Aorta (tissue), 5 donors: ENCODE data around the gene SMYD5. TPM values are rescaled to one million over a fixed set of nuclear protein-coding genes. Genes with fewer than 3 reads are reported as not detected.
A peak's percentile ranks its signal among the peaks of the same experiment; 100 is the strongest.

Experiments used
- ATAC-seq: fragments of 200-7000 bp; cut with Tn5 transposase; one replicate; pipeline ENCODE4 v1.9.1; 2022; ENCODE audit warnings: moderate library complexity; ENCODE audit not compliant: low FRiP score
- DNase-seq, 2 donors: peaks; one replicate each; pipeline ENCODE4 v3.0.0-alpha.2; 2020
- H3K27ac ChIP-seq, 2 donors: one replicate each; pipeline ENCODE4 v1.5.1; 2013; ENCODE audit warnings: low read length in 2 of 2, mild to moderate bottlenecking in 2 of 2, moderate library complexity in 2 of 2, control low read depth in 1 of 2, inconsistent platforms in 1 of 2, low read depth in 1 of 2
- H3K27me3 ChIP-seq, 2 donors: one replicate each; pipeline ENCODE4 v1.6.1; 2013; ENCODE audit warnings: control low read depth in 1 of 2, low read length in 1 of 2, mild to moderate bottlenecking in 1 of 2, moderate library complexity in 1 of 2; ENCODE audit not compliant: insufficient read depth in 2 of 2, control insufficient read depth in 1 of 2
- H3K36me3 ChIP-seq, 2 donors: one replicate each; pipeline ENCODE4 v1.6.1; 2013; ENCODE audit warnings: control low read depth in 1 of 2, low read length in 1 of 2, mild to moderate bottlenecking in 1 of 2; ENCODE audit not compliant: insufficient read depth in 2 of 2, control insufficient read depth in 1 of 2
- H3K4me1 ChIP-seq, 2 donors: one replicate each; pipeline ENCODE4 v1.6.1; 2013; ENCODE audit warnings: low read length in 2 of 2, control low read depth in 1 of 2, mild to moderate bottlenecking in 1 of 2, moderate library complexity in 1 of 2; ENCODE audit not compliant: insufficient read depth in 2 of 2, control insufficient read depth in 1 of 2
- H3K4me3 ChIP-seq, 2 donors: one replicate each; pipeline ENCODE4 v1.5.1; 2013; ENCODE audit warnings: low read length in 2 of 2, control low read depth in 1 of 2, mild to moderate bottlenecking in 1 of 2
- H3K9me3 ChIP-seq: one replicate; pipeline ENCODE4 v1.6.1; 2013; ENCODE audit warnings: mild to moderate bottlenecking, low read length; ENCODE audit not compliant: control insufficient read depth
- WGBS, 2 donors: extraction: QIAGEN DNeasy Blood & Tissue Kit; methylation state at CpG; one replicate each; pipeline ENCODE4 v1.1.7; 2013; 5-methylcytosine and 5-hydroxymethylcytosine counted together
- intact Hi-C, 2 donors: fragments of 100-400 bp; cut with DNase I; formaldehyde crosslinking; loops; one replicate each; pipeline versions ENCODE4 v1.14.2 to v1.15.0; 2022
- polyA plus RNA-seq, 2 donors: library from polyadenylated mRNA; stranded (reverse); fragments of 200-250 nt; gene quantifications; one replicate each; pipeline ENCODE4 v1.2.3, GENCODE V29; 2013
- total RNA-seq, 2 donors: library from RNA; stranded (reverse); fragmentation: NEBNext Ultra II Directional; extraction: Animal tissue kit (Norgen Biotek cat#: 25700); gene quantifications; one replicate each; pipeline ENCODE4 v1.2.1, GENCODE V29; 2021
- donor health status: healthy with polysubstance abuse.
- donor health status: Bipolar disorder and iron deficiency.
- donor health status: DM: no; HTN: no; CAD: no.
- donor health status: DM: no; HTN: no; CAD: no.
- donor health status: DM: yes; HTN: yes; CAD: no.

The SMYD5 gene
- total and polyA plus RNA-seq, 4 donors, result 4.3 to 23.0 (median 17.6) TPM

- H3K4me1 ChIP-seq, result no peaks in the 10 kb centered on the region
- no peak overlapping the region for H3K4me3 ChIP-seq
- 88 to 89% methylated on average over 15 of the region's 15 CpGs for WGBS, 2 donors
- intact Hi-C loops, result no loop called here
- H3K36me3 ChIP-seq, result no peaks in the 10 kb centered on the region
- peaks cover 0 to under 1% of the 10 kb centered on the region in 2 donors for H3K27me3 ChIP-seq
- no peaks in the 10 kb centered on the region for H3K9me3 ChIP-seq
- DNase-seq, result no peak
- H3K27ac ChIP-seq, result no peak overlapping the region
- ATAC-seq, result no peak
Measured at GRCh38 chr2:73264332-73264606, 50.2 kb downstream of the SMYD5 start.

GRCh38 chr2:73264783-73265182 is 50.7 kb downstream of the SMYD5 start:
- H3K4me3 ChIP-seq, result no peak overlapping the region
- H3K27ac ChIP-seq, result no peak overlapping the region
- intact Hi-C loops, result no loop called here
- H3K9me3 ChIP-seq, result no peaks in the 10 kb centered on the region
- no peaks in the 10 kb centered on the region for H3K36me3 ChIP-seq
- ATAC-seq (no peak), DNase-seq (no peak)
- no peaks in the 10 kb centered on the region for H3K4me1 ChIP-seq
- H3K27me3 ChIP-seq, result peaks cover 0 to 1% of the 10 kb centered on the region in 2 donors
- 80 to 86% methylated on average over 4 of the region's 4 CpGs for WGBS, 2 donors

GRCh38 chr2:73265298-73266060 is 51.4 kb downstream of the SMYD5 start:
- Histone ChIP-seq H3K36me3 (no peaks in the 10 kb centered on the region), H3K4me1 (no peaks in the 10 kb centered on the region), H3K9me3 (no peaks in the 10 kb centered on the region), H3K4me3 (no peak overlapping the region), H3K27me3 (peaks cover 0 to 1% of the 10 kb centered on the region in 2 donors), H3K27ac (no peak overlapping the region)
- ATAC-seq (peak; percentile 8), DNase-seq (no peak)
- intact Hi-C loops, result no loop called here
- 90 to 94% methylated on average over 23 to 28 of the region's 28 CpGs for WGBS, 2 donors

- no peaks in the 10 kb centered on the region for H3K9me3 ChIP-seq
- intact Hi-C loops, result no loop called here
- H3K36me3 ChIP-seq, result no peaks in the 10 kb centered on the region
- no peak overlapping the region for H3K4me3 ChIP-seq
- H3K4me1 ChIP-seq, result no peaks in the 10 kb centered on the region
- no peak overlapping the region for H3K27ac ChIP-seq
- 81 to 84% methylated on average over 26 of the region's 26 CpGs for WGBS, 2 donors
- DNase-seq (no peak), ATAC-seq (no peak)
- H3K27me3 ChIP-seq, result peaks cover 0 to 1% of the 10 kb centered on the region in 2 donors
Measured at GRCh38 chr2:73266061-73266901, 52.2 kb downstream of the SMYD5 start.

- H3K4me3 ChIP-seq, result no peak overlapping the region
- WGBS, 2 donors, result 95 to 98% methylated on average over 4 of the region's 4 CpGs
- no peaks in the 10 kb centered on the region for H3K9me3 ChIP-seq
- H3K27ac ChIP-seq, result no peak overlapping the region
- H3K4me1 ChIP-seq, result no peaks in the 10 kb centered on the region
- intact Hi-C loops, result no loop called here
- peaks cover 0 to 1% of the 10 kb centered on the region in 2 donors for H3K27me3 ChIP-seq
- DNase-seq (no peak), ATAC-seq (no peak)
- H3K36me3 ChIP-seq, result no peaks in the 10 kb centered on the region
Measured at GRCh38 chr2:73267008-73267407, 53.0 kb downstream of the SMYD5 start.

- Histone ChIP-seq H3K27ac (no peak overlapping the region), H3K4me1 (no peaks in the 10 kb centered on the region), H3K36me3 (no peaks in the 10 kb centered on the region), H3K9me3 (no peaks in the 10 kb centered on the region), H3K4me3 (no peak overlapping the region), H3K27me3 (peaks cover 0 to 1% of the 10 kb centered on the region in 2 donors)
- DNase-seq (no peak), ATAC-seq (no peak)
- 29 to 31% methylated on average over 14 of the region's 14 CpGs for WGBS, 2 donors
- intact Hi-C loops, result no loop called here
Measured at GRCh38 chr2:73268366-73268829, 54.4 kb downstream of the SMYD5 start.

GRCh38 chr2:73268830-73269685 is 55.0 kb downstream of the SMYD5 start:
- intact Hi-C loops, result no loop called here
- Histone ChIP-seq H3K4me1 (no peaks in the 10 kb centered on the region), H3K9me3 (peaks cover 3% of the 10 kb centered on the region), H3K36me3 (no peaks in the 10 kb centered on the region), H3K4me3 (no peak overlapping the region), H3K27ac (no peak overlapping the region), H3K27me3 (peaks cover 0 to 3% of the 10 kb centered on the region in 2 donors)
- ATAC-seq (no peak), DNase-seq (no peak)
- WGBS, 2 donors, result 5 to 6% methylated on average over 82 to 113 of the region's 113 CpGs

GRCh38 chr2:73269686-73270465 is 55.8 kb downstream of the SMYD5 start:
- intact Hi-C loops, result no loop called here
- Histone ChIP-seq H3K36me3 (no peaks in the 10 kb centered on the region), H3K27ac (no peak overlapping the region), H3K4me3 (no peak overlapping the region), H3K4me1 (no peaks in the 10 kb centered on the region), H3K9me3 (peaks cover 3% of the 10 kb centered on the region), H3K27me3 (peaks cover 0 to 4% of the 10 kb centered on the region in 2 donors)
- DNase-seq (no peak), ATAC-seq (no peak)
- 19 to 25% methylated on average over 16 to 22 of the region's 22 CpGs for WGBS, 2 donors
